NCI-H345 treated with DMSO at 0.1 percent for 48 hours (cell line): ENCODE data around the gene PKNOX2.

Experiments used
- DNase-seq: peaks from one replicate; lab custom pipeline; 2025; ENCODE audit not compliant: unreplicated experiment; lab: John Stamatoyannopoulos, UW

The PKNOX2 gene

GRCh38 chr11:125351033-125351867, 186.7 kb downstream of the PKNOX2 start:
- DNase-seq: no peak

DNA sequence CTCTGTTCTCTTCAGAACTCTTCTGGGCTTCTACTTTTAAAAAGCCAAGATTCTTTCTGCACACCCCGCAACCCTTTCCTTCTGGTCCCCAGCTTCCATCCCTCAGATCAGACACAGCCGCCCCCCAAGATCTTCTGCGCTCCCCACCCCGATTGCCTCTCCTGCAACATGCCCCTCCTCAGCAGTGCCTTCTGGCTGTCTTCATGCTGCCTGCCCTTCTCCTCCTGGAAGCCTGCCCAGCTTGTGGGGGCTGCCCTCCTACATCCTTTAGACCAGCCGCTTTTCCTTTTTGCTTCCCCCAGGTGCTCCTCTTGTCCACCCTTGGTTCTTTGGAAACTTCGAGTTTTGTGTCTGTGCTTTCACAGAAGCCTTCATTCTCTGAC, 187.3 kb downstream of the PKNOX2 start:
- DNase-seq: no peak

- DNase-seq: no peak
These were observed 192.2 kb downstream of the PKNOX2 start for GRCh38 chr11:125356797-125357196.

DNA sequence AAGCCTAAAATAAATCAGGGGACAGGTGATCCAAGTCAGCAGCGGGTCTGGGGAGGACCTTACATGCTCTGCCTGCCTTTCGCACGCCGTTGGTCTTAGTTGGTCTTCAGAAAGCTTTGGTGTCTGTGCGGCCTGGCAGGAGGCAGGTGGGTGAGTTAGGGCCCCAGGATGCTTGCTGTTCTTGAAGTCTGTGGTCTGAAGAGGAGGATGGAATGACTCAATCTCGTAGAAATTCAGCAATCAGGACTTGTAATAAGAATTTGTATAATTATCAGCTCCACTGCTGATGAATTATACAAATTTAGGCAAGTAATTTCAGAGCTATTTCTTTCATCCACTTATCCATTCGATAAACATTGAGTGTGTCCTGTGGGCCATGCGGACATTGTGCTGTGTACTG, 193.0 kb downstream of the PKNOX2 start:
- no peak for DNase-seq

DNA sequence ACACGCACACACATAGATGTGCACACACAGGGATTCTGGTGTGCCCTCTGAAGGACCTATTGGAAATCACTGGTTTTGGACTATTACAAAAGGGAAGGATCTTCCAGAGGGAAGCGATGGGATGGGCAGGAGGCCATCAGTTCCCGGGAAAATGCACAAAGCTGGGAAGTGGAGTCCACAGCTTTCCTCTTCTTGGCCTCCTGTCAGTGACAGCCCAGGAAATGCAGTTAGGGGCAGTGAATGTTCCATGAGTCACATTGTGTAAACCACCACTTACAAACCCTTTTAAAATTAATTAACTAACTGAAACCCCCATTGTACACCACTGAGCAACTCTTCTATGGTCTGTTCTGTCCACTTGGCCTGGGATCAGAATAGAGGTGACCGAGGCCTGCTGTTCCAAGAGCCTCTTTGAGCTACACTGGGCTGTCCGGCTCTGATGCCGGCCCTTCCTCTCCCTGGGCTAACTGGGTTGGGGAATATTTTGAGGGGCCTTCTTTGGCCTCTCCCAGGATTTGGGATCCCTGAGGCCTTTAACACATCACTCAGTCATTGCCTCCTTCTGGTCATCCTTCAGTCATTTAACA, 193.8 kb downstream of the PKNOX2 start:
- no peak for DNase-seq

GRCh38 chr11:125359130-125359529, 194.6 kb downstream of the PKNOX2 start:
- no peak for DNase-seq

DNA sequence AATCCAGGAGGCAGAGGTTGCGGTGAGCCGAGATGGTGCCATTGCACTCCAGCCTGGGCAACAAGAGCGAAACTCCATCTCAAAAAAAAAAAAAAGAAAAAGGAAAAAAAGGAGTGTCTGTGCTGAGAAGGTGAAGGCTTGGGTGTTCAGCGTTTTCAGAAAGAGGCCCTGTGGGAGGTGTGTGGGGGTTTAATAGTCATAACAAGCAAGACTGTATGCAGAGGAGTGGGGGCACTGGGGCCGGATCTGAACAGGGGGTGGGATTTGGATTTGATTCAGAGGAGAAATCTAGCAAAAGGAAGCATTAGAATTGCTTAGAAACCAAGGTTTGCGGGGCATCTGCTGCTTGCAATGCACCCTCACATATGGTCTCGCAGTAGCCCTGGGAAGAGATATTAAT, 195.5 kb downstream of the PKNOX2 start:
- DNase-seq: no peak

- no peak for DNase-seq
These were observed 199.7 kb downstream of the PKNOX2 start for GRCh38 chr11:125364121-125364826.

- DNase-seq: no peak
These were observed 200.8 kb downstream of the PKNOX2 start for GRCh38 chr11:125365196-125365931.

- DNase-seq: no peak
These were observed 203.2 kb downstream of the PKNOX2 start for GRCh38 chr11:125367710-125368109.

GRCh38 chr11:125368757-125369156, 204.2 kb downstream of the PKNOX2 start:
- DNase-seq: no peak

- DNase-seq: no peak
These were observed 205.3 kb downstream of the PKNOX2 start for GRCh38 chr11:125369808-125370207.

GRCh38 chr11:125370561-125371389, 206.2 kb downstream of the PKNOX2 start:
- no peak for DNase-seq

GRCh38 chr11:125371431-125371935, 206.9 kb downstream of the PKNOX2 start:
- no peak for DNase-seq

DNA sequence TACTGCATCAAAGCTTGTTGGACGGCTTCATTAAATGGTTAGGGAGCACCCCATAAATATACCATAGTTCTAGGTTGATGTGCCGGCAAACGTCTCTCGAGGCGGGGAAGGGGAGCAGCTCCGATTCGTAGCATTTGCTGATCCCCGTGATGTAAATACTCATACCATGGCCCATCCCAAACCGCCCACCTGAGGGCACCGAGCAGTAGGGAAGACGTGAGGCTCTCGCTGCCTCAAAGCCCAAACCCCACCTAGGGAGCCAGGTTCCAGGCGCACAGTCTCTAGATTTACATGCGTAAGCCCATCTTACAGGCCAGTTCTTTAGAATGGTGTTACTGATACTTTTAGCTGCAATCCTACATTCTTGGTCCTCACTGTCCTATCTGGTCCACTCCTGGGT, 207.5 kb downstream of the PKNOX2 start:
- no peak for DNase-seq

- no peak for DNase-seq
These were observed 208.4 kb downstream of the PKNOX2 start for GRCh38 chr11:125372911-125373310.

DNA sequence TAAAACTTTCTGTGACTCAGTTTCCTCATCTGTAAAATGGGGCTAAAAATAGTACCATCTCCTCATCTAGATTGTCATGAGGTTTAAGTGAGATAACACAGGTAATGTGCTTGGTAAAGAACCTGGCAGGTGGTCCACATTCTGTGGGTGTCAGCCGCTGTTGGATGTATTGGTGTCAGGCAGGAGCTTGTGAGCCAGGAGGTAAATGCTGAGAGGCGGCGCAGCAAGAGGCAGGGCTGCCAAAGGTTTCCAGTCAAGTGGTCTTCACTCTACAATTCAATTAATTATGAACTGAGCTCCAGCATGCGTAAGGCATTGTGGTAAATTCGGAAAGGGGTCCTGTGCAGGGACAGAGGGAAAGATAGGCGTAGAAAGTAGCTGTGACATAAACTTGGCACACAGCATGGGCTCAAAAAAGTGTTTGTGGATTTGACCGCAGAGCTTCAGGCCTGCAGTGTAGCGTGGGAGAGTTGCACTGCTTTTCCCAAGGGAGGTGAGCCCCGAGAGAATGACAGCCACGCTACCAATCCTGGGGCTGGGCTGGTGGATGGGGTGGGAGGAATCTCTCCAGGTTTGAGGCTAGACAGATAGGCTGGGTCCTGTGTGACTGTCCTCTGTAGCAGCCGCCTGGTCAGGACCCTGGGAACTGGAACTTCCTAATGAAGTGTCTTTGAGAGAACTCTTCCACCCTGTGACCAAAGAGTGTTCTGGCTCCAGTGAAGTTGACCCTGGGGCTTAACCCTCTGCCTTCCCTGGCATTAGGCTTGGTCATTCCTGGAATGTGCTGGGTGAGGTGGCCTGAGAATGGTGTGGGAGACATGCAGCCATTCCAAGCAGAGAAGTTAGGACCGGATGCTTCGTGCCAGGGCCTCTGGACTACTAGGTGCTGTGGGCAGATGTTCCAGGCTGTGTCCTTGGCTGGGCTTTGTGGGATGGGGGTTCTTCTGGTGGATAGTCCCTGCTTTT, 209.2 kb downstream of the PKNOX2 start:
- no peak for DNase-seq

- DNase-seq: no peak
These were observed 209.8 kb downstream of the PKNOX2 start for GRCh38 chr11:125374398-125374797.

- no peak for DNase-seq
These were observed 210.6 kb downstream of the PKNOX2 start for GRCh38 chr11:125375146-125375545.
